Activated CD4-positive, alpha-beta T cell treated with anti-CD3 and anti-CD28 coated beads, Interleukin-2, amount 50 U/mL, for 48 hours (primary cell): ENCODE results near the gene NT5C2.

Experiments used
- DNase-seq, 2 experiments: peaks; one replicate each; pipeline ENCODE4 v3.0.0-alpha.2; 2020

Gene NT5C2

GRCh38 chr10:103120977-103121735 is 71.9 kb downstream of the NT5C2 start:
- DNase-seq: no peak

DNA sequence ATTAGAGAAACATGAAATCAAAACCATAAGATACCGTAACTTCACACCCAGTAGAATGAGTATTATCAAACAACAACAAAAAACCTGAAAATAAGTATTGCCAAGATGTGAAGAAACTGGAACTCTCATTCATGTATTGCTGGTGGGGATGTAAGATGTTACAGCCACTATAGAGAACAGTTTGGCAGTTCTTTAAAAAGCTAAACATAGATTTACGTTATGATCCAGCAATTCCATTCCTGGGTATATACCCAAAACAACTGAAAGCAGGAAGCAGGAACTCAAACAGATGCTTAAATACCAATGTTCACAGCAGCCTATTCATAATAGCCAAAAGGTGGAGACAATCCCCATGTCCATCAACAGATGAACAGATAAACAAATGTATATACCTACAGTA is 72.5 kb downstream of the NT5C2 start:
- no peak for DNase-seq

- DNase-seq: no peak
These were observed 75.8 kb downstream of the NT5C2 start for GRCh38 chr10:103117247-103117646.

DNA sequence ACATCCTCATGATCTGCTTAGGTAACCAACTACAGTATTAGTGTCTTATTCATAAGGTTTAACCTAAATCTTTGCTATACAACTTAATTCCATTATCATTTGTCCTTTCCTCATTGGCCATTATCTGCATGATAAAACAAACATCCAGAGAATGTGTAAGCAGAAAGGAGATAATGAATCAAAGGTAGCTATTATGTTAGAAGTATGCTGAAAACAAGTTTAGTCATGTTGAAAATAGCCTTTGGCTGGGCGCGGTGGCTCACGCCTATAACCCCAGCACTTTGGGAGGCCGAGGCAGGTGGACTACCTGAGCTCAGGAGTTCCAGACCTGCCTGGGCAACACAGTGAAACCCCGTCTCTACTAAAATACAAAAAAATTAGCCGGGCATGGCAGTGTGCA is 78.2 kb downstream of the NT5C2 start:
- DNase-seq: no peak

DNA sequence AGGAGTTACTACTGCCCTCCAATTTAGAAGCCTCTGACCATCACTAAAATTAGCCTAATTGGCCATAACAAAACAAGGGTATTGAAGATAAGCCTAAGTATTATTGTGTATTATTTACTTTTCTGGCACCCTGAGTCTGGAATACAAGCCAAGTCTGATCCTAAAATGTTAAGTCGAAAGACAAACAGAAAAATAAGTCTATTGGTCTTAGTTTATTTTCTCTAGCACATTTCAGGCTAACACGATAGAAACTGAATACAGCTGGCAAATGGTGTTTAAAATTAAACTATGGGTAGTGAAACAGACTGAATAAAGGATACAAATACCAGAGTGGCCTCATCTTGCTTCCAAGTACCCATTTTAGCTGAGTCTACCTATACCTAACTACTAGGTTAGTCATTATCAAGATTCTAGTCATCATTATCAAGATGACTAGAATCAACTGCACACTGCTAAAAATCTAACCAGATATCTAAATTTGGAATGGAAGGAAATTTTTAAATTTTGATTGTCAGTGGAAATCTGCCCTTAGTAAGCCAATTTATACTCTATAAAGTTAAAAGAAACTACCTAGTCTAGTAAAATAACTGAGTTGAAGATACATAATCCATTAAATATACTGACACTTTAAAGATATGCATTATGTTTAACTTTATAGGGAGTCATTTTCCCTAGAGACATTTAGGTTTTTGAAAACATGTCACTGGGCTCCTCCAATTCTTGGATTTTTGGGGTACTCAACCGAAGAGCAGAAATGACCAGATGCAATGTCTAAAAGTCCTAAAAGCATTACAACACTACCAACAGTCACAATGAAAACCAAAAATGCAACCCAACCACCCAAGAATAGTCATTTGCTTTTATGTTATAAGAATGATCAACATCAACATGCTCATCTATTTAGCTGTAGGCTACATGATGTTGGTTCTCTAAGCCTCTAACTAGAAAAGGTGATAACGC is 80.9 kb downstream of the NT5C2 start:
- no peak for DNase-seq

- no peak for DNase-seq
These were observed 81.8 kb downstream of the NT5C2 start for GRCh38 chr10:103111031-103111917.

DNA sequence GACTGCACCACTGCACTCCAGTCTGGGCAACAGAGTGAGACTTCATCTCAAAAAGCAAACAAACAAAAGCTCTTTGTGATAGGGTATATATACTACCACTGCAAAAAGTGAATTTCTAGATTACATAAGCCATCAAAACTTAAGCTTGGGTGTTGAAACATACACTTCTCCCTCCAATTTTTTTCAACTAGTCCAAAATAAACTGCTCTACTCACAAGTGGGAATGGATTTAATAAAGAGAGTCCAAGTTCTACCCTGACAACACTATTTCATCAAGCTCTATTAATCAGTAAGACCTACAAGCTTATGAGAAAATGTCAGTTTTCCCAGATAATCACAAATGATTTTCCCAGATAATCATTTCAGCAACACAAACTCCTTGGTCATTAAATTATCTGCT is 82.7 kb downstream of the NT5C2 start:
- no peak for DNase-seq

DNA sequence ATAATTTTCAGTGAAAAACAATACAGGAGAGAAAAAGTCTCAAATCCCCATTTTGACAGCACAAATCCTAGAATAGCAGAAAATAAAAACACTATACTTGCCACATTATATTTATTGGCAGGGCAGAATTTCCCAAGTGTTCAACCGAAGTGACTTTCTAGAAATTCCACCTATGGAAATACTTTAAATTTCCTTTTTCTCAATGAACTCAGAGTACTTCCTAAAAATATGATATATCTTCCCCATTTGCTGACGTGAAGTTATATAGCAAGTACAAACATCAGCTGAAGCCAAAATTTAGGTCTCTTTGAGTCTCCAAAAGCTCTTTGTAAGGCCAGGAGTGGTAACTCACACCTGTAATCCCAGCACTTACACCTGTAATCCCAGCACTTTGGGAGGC is 83.3 kb downstream of the NT5C2 start:
- DNase-seq: no peak

DNA sequence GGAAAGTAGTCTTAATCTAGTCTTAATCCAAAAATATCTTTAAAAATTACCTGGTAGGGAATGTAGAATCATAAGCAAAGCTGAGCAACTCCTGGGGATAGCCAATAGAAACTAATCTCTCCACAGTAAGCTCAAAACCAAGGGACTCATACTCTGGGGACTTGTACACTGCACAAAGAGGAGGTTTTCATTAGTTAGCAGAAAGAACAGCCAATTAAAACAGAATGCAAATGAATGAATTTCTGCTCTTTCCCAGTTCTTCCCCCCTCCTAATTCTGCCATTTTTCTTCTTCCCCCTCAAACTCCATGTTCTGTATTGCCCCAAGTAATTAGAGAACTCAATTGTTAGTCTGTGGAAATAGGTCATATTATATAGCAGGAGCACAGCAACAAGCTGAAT is 86.5 kb downstream of the NT5C2 start:
- no peak for DNase-seq

- no peak for DNase-seq
These were observed 87.6 kb downstream of the NT5C2 start for GRCh38 chr10:103105462-103105861.

DNA sequence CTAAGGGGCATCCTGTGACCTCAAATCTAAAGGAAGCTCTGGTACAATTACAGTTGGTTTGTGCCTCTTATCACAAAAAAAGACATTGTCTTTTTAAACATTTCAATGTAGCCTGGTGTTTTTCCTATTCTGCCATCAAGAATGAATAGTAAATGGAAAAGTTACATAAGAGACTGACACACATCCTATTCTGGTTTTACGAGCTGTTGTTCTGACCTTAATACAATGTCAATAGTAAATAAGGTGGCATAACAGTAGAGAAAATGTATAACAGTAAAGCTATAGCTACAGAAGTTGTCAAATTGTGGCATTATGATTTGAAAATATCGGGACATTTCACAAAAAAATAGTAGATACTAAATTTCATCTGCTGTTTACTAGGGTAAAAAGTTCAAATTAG is 88.4 kb downstream of the NT5C2 start:
- no peak for DNase-seq

- DNase-seq: no peak
These were observed 89.1 kb downstream of the NT5C2 start for GRCh38 chr10:103103989-103104388.

GRCh38 chr10:103102195-103102594 is 90.9 kb downstream of the NT5C2 start:
- no peak for DNase-seq

DNA sequence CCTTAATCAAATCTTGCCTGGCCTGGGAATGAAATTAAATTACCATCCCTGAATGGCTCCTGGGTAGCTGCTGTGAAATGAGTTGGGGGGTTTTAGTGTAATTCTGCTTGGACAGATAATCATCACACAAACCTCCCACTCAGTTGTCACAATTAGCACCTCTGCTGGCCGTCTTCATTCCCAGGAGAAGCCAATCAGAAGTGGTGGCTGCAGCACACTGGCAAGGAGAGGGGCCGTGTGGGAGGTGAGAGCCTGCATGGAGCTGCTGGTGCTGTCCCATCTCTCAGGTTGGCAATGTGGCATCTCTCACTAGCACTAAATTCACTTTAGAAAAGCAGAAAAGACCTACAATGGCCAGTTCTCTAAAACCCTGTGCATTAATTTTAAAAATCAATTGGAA is 92.5 kb downstream of the NT5C2 start:
- no peak for DNase-seq

- no peak for DNase-seq
These were observed 94.8 kb downstream of the NT5C2 start for GRCh38 chr10:103098240-103098639.

- no peak for DNase-seq
These were observed 96.9 kb downstream of the NT5C2 start for GRCh38 chr10:103096130-103096529.

DNA sequence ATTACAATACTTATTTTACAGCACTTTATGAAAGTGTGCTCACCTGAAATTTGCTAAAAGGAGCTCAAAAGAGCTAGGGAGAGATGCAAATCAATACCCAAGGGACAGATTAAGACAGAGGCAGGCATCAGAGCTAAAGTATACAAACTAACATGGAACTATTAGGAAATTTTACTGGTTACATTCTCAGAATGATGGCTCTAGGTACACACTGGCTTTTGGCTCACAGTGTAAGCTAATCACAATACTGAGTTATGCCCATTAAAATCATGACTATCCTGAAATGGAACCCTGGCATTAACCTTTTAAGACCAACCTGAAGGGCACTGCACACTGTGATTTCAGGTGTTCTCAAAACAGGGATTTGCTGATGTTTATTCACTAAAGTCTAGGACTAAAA is 98.1 kb downstream of the NT5C2 start:
- no peak for DNase-seq

DNA sequence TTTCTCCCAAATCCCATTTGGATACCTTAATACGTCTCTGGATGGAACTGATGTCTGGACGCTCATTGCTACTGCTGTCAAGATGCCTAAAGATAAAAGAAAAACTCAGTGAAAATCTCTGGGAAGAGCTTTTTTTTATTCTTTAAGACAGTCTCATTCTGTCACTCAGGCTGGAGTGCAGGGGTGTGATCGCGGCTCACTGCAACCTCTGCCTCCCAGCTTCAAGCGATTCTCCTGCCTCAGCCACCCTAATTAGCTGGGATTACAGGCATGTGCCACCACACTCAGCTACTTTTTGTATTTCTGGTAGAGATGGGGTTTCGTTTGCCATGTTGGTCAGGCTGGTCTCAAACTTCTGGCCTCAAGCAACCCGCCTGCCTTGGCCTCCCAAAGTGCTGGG is 102.2 kb downstream of the NT5C2 start:
- DNase-seq: no peak

- DNase-seq: no peak
These were observed 103.6 kb downstream of the NT5C2 start for GRCh38 chr10:103089493-103089892.

- DNase-seq: no peak
These were observed 106.3 kb downstream of the NT5C2 start for GRCh38 chr10:103086799-103087198.

- no peak for DNase-seq
These were observed 106.8 kb downstream of the NT5C2 start for GRCh38 chr10:103086261-103086660.

- no peak for DNase-seq
These were observed 109.1 kb downstream of the NT5C2 start for GRCh38 chr10:103083977-103084320.

- DNase-seq: no peak
These were observed 109.7 kb downstream of the NT5C2 start for GRCh38 chr10:103083266-103083976.
